SK-N-SH treated with all-trans-retinoic acid at 6 μM for 48 hours (cell line): ENCODE data around the gene VTI1A.

Experiments used
- ARNTL ChIP-seq: fragments of 450-650 bp; formaldehyde crosslinking; IDR thresholded peaks from 2 replicates; pipeline ENCODE4 v1.5.0; 2020; ENCODE audit warnings: low read depth, mild to moderate bottlenecking, moderate library complexity, borderline replicate concordance
- CREB5 ChIP-seq: fragments of 250-450 bp; sonication (Bioruptor Pico); IDR thresholded peaks from 2 replicates; pipeline ENCODE4 v1.5.1; 2020; ENCODE audit warnings: low read depth, mild to moderate bottlenecking, moderate library complexity
- CSDC2 ChIP-seq: fragments of 250-450 bp; sonication (Bioruptor Pico); IDR thresholded peaks from 2 replicates; pipeline ENCODE4 v1.5.0; 2020; ENCODE audit warnings: mild to moderate bottlenecking, moderate library complexity
- GLIS3 ChIP-seq: fragments of 250-450 bp; sonication (Bioruptor Pico); IDR thresholded peaks from 2 replicates; pipeline ENCODE4 v1.5.0; 2020; ENCODE audit warnings: mild to moderate bottlenecking, moderate library complexity
- ISL1 ChIP-seq: fragments of 250-450 bp; sonication (Bioruptor Pico); IDR thresholded peaks from 2 replicates; pipeline ENCODE4 v2.1.2; 2022; ENCODE audit warnings: mild to moderate bottlenecking, moderate library complexity
- OSR1 ChIP-seq: fragments of 250-450 bp; sonication (Bioruptor Pico); IDR thresholded peaks from 2 replicates; pipeline ENCODE4 v1.8.0; 2022; ENCODE audit warnings: moderate library complexity, mild to moderate bottlenecking, inconsistent platforms
- PATZ1 ChIP-seq: fragments of 250-450 bp; sonication (Bioruptor Pico); IDR thresholded peaks from 2 replicates; pipeline ENCODE4 v1.8.0; 2020; ENCODE audit warnings: mild to moderate bottlenecking, moderate library complexity, borderline replicate concordance
- POU6F1 ChIP-seq: fragments of 250-450 bp; sonication (Bioruptor Pico); IDR thresholded peaks from 2 replicates; pipeline ENCODE4 v1.8.0; 2021; ENCODE audit warnings: low read depth, mild to moderate bottlenecking, moderate library complexity, borderline replicate concordance
- PPARA ChIP-seq: fragments of 250-450 bp; sonication (Bioruptor Pico); IDR thresholded peaks from 2 replicates; pipeline ENCODE4 v1.5.0; 2020; ENCODE audit warnings: mild to moderate bottlenecking, borderline replicate concordance
- RARB ChIP-seq: fragments of 250-450 bp; sonication (Bioruptor Pico); IDR thresholded peaks from 2 replicates; pipeline ENCODE4 v1.8.0; 2021; ENCODE audit warnings: mild to moderate bottlenecking, moderate library complexity
- ZFP30 ChIP-seq: fragments of 450-650 bp; formaldehyde crosslinking; IDR thresholded peaks from 2 replicates; pipeline ENCODE4 v1.5.0; 2022; ENCODE audit warnings: mild to moderate bottlenecking, moderate library complexity
- ZNF70 ChIP-seq: fragments of 450-650 bp; formaldehyde crosslinking; IDR thresholded peaks from 2 replicates; pipeline ENCODE4 v1.5.0; 2020; ENCODE audit warnings: mild to moderate bottlenecking, moderate library complexity
- ZNF8 ChIP-seq: fragments of 450-650 bp; formaldehyde crosslinking; IDR thresholded peaks from 2 replicates; pipeline ENCODE4 v1.5.0; 2020; ENCODE audit warnings: mild to moderate bottlenecking, moderate library complexity

GRCh38 chr10:112424651-112425050, 22.4 kb upstream of the VTI1A start:
- TF ChIP-seq ZFP30 (CRISPR knock-in tag) (no peak), ARNTL (no peak), ZNF70 (CRISPR knock-in tag) (no peak), CSDC2 (CRISPR knock-in tag) (no peak), RARB (no peak), GLIS3 (no peak), PATZ1 (CRISPR knock-in tag) (no peak), OSR1 (no peak), CREB5 (CRISPR knock-in tag) (no peak), POU6F1 (CRISPR knock-in tag) (no peak), PPARA (CRISPR knock-in tag) (no peak), ISL1 (CRISPR knock-in tag) (no peak), ZNF8 (CRISPR knock-in tag) (no peak)
